AG08396 (cell line): ENCODE data around the gene GRIN2C.
"Not testable (repeated sequence)": the region's sequence is repeated elsewhere in the genome, so short reads cannot be mapped to it uniquely, and the experiment has no call there.

ENCODE experiments used
- DNase-seq: peaks from one replicate; pipeline ENCODE4 v3.0.0; 2012; ENCODE audit warnings: low spot score, mixed read lengths

Gene GRIN2C

GRCh38 chr17:74859459-74860228 lies at the start of gene GRIN2C:
Gene GRIN2C (minus strand): TSS chr17:74859885. CDS start chr17:74855092, 4,793 bp downstream.
- DNase-seq: no peak

- DNase-seq: not testable (repeated sequence)
Measured at GRCh38 chr17:74909097-74909496, 49.4 kb upstream of the GRIN2C start.

GRCh38 chr17:74907012-74907411 lies 47.3 kb upstream of the GRIN2C start:
- no peak for DNase-seq

- DNase-seq: not testable (repeated sequence)
Measured at GRCh38 chr17:74906214-74906793, 46.6 kb upstream of the GRIN2C start.

- DNase-seq: no peak
Measured at GRCh38 chr17:74904687-74905409, 45.2 kb upstream of the GRIN2C start.

- no peak for DNase-seq
Measured at GRCh38 chr17:74903671-74904070, 44.0 kb upstream of the GRIN2C start.

- DNase-seq: no peak
Measured at GRCh38 chr17:74903034-74903433, 43.3 kb upstream of the GRIN2C start.

GRCh38 chr17:74901353-74902135 lies 41.9 kb upstream of the GRIN2C start:
- no peak for DNase-seq

- DNase-seq: no peak
Measured at GRCh38 chr17:74900208-74900607, 40.5 kb upstream of the GRIN2C start.

- DNase-seq: no peak
Measured at GRCh38 chr17:74898376-74898946, 38.8 kb upstream of the GRIN2C start.

GRCh38 chr17:74893936-74894671 lies 34.4 kb upstream of the GRIN2C start:
- DNase-seq: no peak

- no peak for DNase-seq
Measured at GRCh38 chr17:74892974-74893911, 33.6 kb upstream of the GRIN2C start, which contains the start of gene FADS6. Gene FADS6 (minus strand): TSS chr17:74893633. CDS start chr17:74893595, 38 bp downstream.

GRCh38 chr17:74892013-74892841 lies 32.5 kb upstream of the GRIN2C start:
- no peak for DNase-seq

GRCh38 chr17:74890554-74890953 lies 30.9 kb upstream of the GRIN2C start:
- DNase-seq: no peak

GRCh38 chr17:74888469-74888868 lies 28.8 kb upstream of the GRIN2C start:
- no peak for DNase-seq

- no peak for DNase-seq
Measured at GRCh38 chr17:74883241-74883745, 23.6 kb upstream of the GRIN2C start.

- DNase-seq: no peak
Measured at GRCh38 chr17:74882517-74883240, 23.0 kb upstream of the GRIN2C start.

GRCh38 chr17:74881073-74881472 lies 21.4 kb upstream of the GRIN2C start:
- DNase-seq: no peak
